ENCODE measurements around the gene ITSN2. TPM values are rescaled to one million over a fixed set of nuclear protein-coding genes. Genes with fewer than 3 reads are reported as not detected.
"Not testable (repeated sequence)": the region's sequence is repeated elsewhere in the genome, so short reads cannot be mapped to it uniquely, and the experiment has no call there.

ITSN2 gene
- total and polyA plus RNA-seq, 9 donors: 15.6 to 23.7 (median 17.1) TPM

DNA sequence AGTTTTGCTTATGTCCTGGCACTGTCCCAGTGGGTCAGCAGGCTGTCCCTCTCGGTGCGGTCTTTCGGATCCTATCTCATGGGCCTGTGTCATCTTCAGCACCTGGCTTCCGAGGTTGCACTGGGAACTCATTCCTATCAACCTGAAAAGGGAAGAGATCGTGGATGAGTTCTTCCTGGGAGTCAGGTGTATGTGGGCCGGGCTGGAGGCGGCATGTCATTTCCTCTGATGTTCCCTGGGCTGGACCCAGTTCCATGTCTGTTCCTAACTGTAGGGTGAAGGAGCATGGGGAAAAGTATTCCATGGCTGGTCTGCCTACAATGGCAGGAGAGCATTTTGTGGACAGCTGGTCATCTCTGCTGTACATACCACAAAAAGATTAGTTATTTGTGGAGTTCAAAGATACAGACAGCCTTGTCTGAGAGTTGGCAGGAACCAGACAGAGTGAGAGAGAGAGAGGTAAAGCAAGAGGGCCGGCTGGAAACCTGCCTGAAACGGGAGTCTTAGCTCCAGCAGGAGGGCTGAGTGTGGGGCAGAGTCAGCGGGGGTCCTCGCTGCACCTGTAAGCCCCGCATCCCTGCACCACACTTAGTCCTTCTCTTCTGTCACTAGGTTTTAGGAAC is 160.3 kb downstream of the ITSN2 start:
- H3K9me3 ChIP-seq (replicated peaks; ENCODE audit: control insufficient read depth, low read depth, low read length): no peaks in the 10 kb centered on the region
- H3K27me3 ChIP-seq (ENCODE audit: control insufficient read depth, insufficient read depth, low read length): no peaks in the 10 kb centered on the region
- peaks cover 2% of the 10 kb centered on the region for H3K4me1 ChIP-seq (ENCODE audit: control insufficient read depth, insufficient read depth, low read length)
- WGBS (ENCODE audit: insufficient coverage): 77% methylated on average over 9 of the region's 12 CpGs
- no peak overlapping the region for H3K4me3 ChIP-seq (ENCODE audit: low read length)
- peaks cover 24% of the 10 kb centered on the region for H3K36me3 ChIP-seq (ENCODE audit: control insufficient read depth, insufficient read depth, low read length)
- no peak overlapping the region for H3K27ac ChIP-seq (ENCODE audit: low read length)
- no peak for DNase-seq

DNA sequence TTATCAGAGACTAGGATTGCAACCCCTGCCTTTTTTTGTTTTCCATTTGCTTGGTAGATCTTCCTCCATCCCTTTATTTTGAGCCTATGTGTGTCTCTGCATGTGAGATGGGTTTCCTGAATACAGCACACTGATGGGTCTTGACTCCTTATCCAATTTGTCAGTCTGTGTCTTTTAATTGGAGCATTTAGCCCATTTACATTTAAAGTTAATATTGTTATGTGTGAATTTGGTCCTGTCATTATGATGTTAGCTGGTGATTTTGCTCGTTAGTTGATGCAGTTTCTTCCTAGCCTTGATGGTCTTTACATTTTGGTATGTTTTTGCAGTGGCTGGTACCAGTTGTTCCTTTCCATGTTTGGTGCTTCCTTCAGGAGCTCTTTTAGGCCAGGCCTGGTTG is 163.1 kb downstream of the ITSN2 start:
- H3K27ac ChIP-seq (ENCODE audit: low read length); DNase-seq; H3K9me3 ChIP-seq (replicated peaks; ENCODE audit: control insufficient read depth, low read depth, low read length); H3K4me1 ChIP-seq (ENCODE audit: control insufficient read depth, insufficient read depth, low read length); H3K4me3 ChIP-seq (ENCODE audit: low read length); H3K36me3 ChIP-seq (ENCODE audit: control insufficient read depth, insufficient read depth, low read length); H3K27me3 ChIP-seq (ENCODE audit: control insufficient read depth, insufficient read depth, low read length): not testable (repeated sequence)
- no CpG with 5 or more reads among the region's 1 CpG for WGBS (ENCODE audit: insufficient coverage)

DNA sequence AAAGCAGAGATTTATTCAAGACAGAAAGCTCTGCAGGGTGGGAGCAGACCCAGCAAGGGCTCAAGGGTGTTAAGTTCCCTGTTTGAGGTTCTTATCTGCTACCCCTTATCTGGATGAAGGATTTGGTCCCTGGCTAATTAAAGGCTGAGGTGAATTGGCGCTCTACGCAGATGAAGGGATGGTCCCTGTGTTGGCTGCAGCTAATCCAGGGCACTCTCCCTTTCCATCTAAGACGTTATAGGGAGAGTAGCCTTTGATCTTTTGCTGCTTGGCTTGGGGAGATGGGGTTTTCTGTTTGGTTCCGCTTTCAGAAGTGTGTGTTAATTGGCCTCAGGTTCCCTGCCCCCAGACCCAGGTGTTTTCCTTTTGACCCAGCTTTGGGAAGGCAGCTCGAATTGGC is 168.5 kb downstream of the ITSN2 start:
- H3K27ac ChIP-seq (ENCODE audit: low read length): no peak overlapping the region
- WGBS (ENCODE audit: insufficient coverage): 22% methylated on average over 2 of the region's 5 CpGs
- H3K4me1 ChIP-seq (ENCODE audit: control insufficient read depth, insufficient read depth, low read length): no peaks in the 10 kb centered on the region
- no peak overlapping the region for H3K4me3 ChIP-seq (ENCODE audit: low read length)
- H3K9me3 ChIP-seq (replicated peaks; ENCODE audit: control insufficient read depth, low read depth, low read length): no peaks in the 10 kb centered on the region
- no peaks in the 10 kb centered on the region for H3K36me3 ChIP-seq (ENCODE audit: control insufficient read depth, insufficient read depth, low read length)
- DNase-seq: no peak
- H3K27me3 ChIP-seq (ENCODE audit: control insufficient read depth, insufficient read depth, low read length): no peaks in the 10 kb centered on the region

DNA sequence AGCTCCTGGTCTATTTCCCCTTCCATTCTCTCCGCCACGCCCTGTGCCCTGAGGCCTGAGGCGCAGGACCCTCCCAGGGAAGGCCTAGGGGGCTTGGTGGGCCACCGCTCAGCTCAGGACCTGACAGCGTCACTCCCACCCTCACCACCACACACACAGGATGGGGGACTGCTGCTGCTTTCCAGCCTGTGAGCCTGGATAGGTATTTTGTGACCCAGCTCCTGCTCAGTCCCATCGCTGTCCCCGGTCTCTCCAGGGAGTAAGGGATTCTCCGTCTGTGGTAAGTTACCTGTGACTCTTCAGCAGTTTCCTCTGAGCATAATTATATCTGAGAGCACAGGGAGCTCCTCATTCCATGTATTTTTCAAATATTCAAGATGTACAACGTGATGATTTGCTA is 169.2 kb downstream of the ITSN2 start:
- 97% methylated on average over 5 of the region's 9 CpGs for WGBS (ENCODE audit: insufficient coverage)
- Histone ChIP-seq H3K4me3 (ENCODE audit: low read length) (no peak overlapping the region), H3K27ac (ENCODE audit: low read length) (no peak overlapping the region), H3K9me3 (replicated peaks; ENCODE audit: control insufficient read depth, low read depth, low read length) (no peaks in the 10 kb centered on the region), H3K27me3 (ENCODE audit: control insufficient read depth, insufficient read depth, low read length) (no peaks in the 10 kb centered on the region), H3K4me1 (ENCODE audit: control insufficient read depth, insufficient read depth, low read length) (no peaks in the 10 kb centered on the region), H3K36me3 (ENCODE audit: control insufficient read depth, insufficient read depth, low read length) (no peaks in the 10 kb centered on the region)
- no peak for DNase-seq

DNA sequence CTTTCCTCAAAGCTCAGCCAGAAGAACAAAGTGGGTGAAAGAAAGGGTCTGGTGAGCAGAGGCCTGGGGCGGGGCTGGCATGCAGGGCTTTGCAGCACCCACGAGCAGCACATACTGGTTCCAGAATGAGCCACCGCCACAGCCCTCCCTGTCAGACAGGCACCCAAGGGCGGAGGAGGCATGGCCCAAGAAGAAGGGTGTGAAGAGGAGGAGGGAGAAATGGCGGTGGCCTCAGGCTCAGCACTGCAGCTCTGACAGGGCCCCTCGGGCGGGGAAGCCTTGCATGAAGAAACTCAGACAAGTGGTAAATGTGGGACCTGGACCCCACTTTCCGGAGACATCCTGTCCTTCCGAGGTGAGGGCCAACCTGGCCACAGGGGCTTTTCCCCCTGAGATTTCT is 169.8 kb downstream of the ITSN2 start:
- 83% methylated on average over 9 of the region's 9 CpGs for WGBS (ENCODE audit: insufficient coverage)

DNA sequence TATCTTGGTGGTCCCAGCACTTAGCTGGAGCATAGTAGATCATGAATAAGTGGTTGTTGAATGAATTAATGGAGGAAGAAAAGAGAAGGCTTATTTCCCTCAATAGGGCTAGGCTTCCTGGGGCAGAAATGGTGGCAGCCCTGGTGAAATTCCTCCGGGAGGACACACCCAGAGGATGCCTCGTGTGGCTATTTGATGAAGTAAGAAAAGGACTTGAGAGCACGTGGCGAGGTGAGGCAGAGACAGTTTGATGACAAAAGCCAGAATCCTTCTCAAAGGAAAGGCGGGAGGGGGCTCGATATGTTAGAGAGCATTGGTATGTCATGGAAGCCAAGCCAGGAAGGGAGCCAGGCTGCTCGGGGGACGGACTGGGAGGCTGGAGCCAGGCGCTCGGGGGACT is 170.8 kb downstream of the ITSN2 start:
- no peak for DNase-seq
- H3K9me3 ChIP-seq (replicated peaks; ENCODE audit: control insufficient read depth, low read depth, low read length): peaks cover 3% of the 10 kb centered on the region
- H3K36me3 ChIP-seq (ENCODE audit: control insufficient read depth, insufficient read depth, low read length): no peaks in the 10 kb centered on the region
- no peak overlapping the region for H3K27ac ChIP-seq (ENCODE audit: low read length)
- H3K4me1 ChIP-seq (ENCODE audit: control insufficient read depth, insufficient read depth, low read length): no peaks in the 10 kb centered on the region
- WGBS (ENCODE audit: insufficient coverage): 65% methylated on average over 10 of the region's 10 CpGs
- no peaks in the 10 kb centered on the region for H3K27me3 ChIP-seq (ENCODE audit: control insufficient read depth, insufficient read depth, low read length)
- no peak overlapping the region for H3K4me3 ChIP-seq (ENCODE audit: low read length)

More for the DNA sequence above, 169.8 kb downstream of the ITSN2 start:
- H3K4me1 ChIP-seq (ENCODE audit: control insufficient read depth, insufficient read depth, low read length): no peaks in the 10 kb centered on the region
- no peak overlapping the region for H3K27ac ChIP-seq (ENCODE audit: low read length)
- no peak for DNase-seq
- no peaks in the 10 kb centered on the region for H3K36me3 ChIP-seq (ENCODE audit: control insufficient read depth, insufficient read depth, low read length)
- no peaks in the 10 kb centered on the region for H3K27me3 ChIP-seq (ENCODE audit: control insufficient read depth, insufficient read depth, low read length)
- no peak overlapping the region for H3K4me3 ChIP-seq (ENCODE audit: low read length)
- H3K9me3 ChIP-seq (replicated peaks; ENCODE audit: control insufficient read depth, low read depth, low read length): peaks cover 1% of the 10 kb centered on the region

DNA sequence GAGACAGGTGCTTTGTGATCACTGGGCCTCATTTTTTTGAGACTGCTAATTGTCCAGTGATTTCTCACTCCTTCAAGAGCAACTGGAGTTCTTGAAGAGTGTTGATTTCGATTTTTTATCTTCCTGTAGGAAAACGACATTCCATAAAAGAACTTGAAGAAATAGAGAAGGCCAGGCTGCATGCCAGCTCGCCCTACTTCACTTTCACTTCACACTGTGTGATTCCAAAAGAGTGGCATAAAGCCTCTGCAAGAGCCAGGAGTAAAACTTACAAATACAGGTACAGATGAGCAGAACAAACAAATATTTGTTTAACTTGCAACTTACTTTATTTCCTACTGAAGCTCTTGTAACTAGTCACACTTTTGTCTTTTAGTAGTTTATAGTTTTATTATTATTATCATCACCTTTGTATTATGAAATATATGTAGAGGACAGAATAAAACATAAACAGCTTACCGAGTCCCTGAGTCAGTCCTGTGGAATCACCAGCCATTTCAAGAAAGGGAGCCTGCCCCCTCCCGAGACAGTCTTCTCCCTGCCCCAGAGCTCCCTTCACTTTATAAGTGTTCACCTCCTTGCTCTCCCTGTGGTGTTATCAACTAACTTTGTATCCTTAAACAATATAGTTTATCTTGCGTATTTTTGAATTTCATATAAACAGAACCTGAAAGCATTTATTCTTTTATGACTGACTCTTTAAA is 176.8 kb downstream of the ITSN2 start:
- WGBS (ENCODE audit: insufficient coverage): no CpG with 5 or more reads among the region's 6 CpGs

DNA sequence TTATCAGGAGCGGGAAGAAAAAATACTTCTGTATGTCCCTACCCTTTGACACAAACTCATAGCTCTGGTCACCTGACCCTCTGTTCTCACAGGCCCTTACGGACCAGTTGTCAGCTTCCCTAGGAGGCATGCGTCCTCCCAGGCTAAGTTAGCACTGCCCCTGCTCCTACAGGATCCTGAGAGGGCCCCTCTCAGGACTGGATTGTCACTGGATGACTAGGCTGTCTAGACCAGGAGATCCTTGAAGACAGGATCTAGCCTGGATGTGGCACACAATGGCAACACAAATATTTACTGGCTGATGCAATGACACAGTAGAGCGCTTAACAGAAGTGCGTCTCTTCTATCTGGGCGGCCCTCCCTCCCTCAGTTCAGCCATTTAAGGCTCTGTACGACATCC is 177.8 kb downstream of the ITSN2 start:
- no peaks in the 10 kb centered on the region for H3K36me3 ChIP-seq (ENCODE audit: control insufficient read depth, insufficient read depth, low read length)
- H3K4me1 ChIP-seq (ENCODE audit: control insufficient read depth, insufficient read depth, low read length): no peaks in the 10 kb centered on the region
- WGBS (ENCODE audit: insufficient coverage): 94% methylated on average over 5 of the region's 7 CpGs
- H3K27me3 ChIP-seq (ENCODE audit: control insufficient read depth, insufficient read depth, low read length): no peaks in the 10 kb centered on the region
- H3K9me3 ChIP-seq (replicated peaks; ENCODE audit: control insufficient read depth, low read depth, low read length): peaks cover 3% of the 10 kb centered on the region
- DNase-seq: no peak
- H3K27ac ChIP-seq (ENCODE audit: low read length): no peak overlapping the region
- no peak overlapping the region for H3K4me3 ChIP-seq (ENCODE audit: low read length)

More for the DNA sequence above, 176.8 kb downstream of the ITSN2 start:
- Histone ChIP-seq H3K4me3 (ENCODE audit: low read length) (no peak overlapping the region), H3K4me1 (ENCODE audit: control insufficient read depth, insufficient read depth, low read length) (no peaks in the 10 kb centered on the region), H3K36me3 (ENCODE audit: control insufficient read depth, insufficient read depth, low read length) (no peaks in the 10 kb centered on the region), H3K27me3 (ENCODE audit: control insufficient read depth, insufficient read depth, low read length) (no peaks in the 10 kb centered on the region), H3K27ac (ENCODE audit: low read length) (no peak overlapping the region), H3K9me3 (replicated peaks; ENCODE audit: control insufficient read depth, low read depth, low read length) (peaks cover 3% of the 10 kb centered on the region)
- DNase-seq: no peak

DNA sequence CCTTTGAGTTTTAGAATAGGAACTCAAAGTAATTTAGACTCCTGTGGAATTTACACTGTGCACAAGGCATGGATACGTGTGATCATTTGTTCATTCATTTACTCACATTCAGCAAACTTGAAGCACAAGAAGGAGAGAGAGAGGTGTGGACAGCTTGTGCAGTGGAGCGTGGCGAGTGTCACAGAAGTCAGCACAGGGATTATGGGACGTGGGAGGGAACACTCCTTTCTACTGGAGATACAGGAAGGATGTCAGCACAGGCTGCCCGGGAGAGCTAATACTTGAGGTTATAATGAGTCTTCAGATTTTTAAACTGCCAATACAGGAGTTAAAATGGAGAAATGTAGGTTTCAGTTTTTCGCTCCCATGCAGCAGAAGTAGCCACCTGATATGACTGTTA is 178.5 kb downstream of the ITSN2 start:
- Histone ChIP-seq H3K27me3 (ENCODE audit: control insufficient read depth, insufficient read depth, low read length) (no peaks in the 10 kb centered on the region), H3K9me3 (replicated peaks; ENCODE audit: control insufficient read depth, low read depth, low read length) (peaks cover 3% of the 10 kb centered on the region), H3K4me3 (ENCODE audit: low read length) (no peak overlapping the region), H3K27ac (ENCODE audit: low read length) (no peak overlapping the region), H3K36me3 (ENCODE audit: control insufficient read depth, insufficient read depth, low read length) (no peaks in the 10 kb centered on the region), H3K4me1 (ENCODE audit: control insufficient read depth, insufficient read depth, low read length) (no peaks in the 10 kb centered on the region)
- no peak for DNase-seq
- 49% methylated on average over 3 of the region's 6 CpGs for WGBS (ENCODE audit: insufficient coverage)

DNA sequence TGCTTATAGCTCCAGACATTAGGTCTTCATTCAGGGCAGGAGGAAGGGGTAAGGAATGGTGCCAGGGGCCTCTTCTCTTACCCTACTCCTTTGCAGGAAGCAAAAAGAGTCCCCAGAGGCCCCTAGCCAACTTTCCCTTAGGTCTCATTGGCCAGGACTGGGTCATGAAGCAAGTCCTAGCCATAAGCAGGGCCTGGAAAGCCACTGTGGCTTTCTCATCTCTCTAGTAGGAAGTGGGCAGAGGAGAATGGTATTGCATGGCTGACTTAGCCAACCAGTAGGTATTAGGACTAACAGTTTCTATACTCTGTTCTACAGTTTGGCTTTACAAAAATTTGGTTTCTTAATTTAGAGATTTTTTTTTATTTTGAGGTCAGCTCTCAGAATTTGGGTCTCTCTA is 180.7 kb downstream of the ITSN2 start:
- Histone ChIP-seq H3K27ac (ENCODE audit: low read length) (no peak overlapping the region), H3K9me3 (replicated peaks; ENCODE audit: control insufficient read depth, low read depth, low read length) (no peaks in the 10 kb centered on the region), H3K4me1 (ENCODE audit: control insufficient read depth, insufficient read depth, low read length) (no peaks in the 10 kb centered on the region), H3K27me3 (ENCODE audit: control insufficient read depth, insufficient read depth, low read length) (no peaks in the 10 kb centered on the region), H3K36me3 (ENCODE audit: control insufficient read depth, insufficient read depth, low read length) (no peaks in the 10 kb centered on the region), H3K4me3 (ENCODE audit: low read length) (no peak overlapping the region)
- no peak for DNase-seq
